Stimulated activated CD4-positive, alpha-beta T cell treated with anti-CD3 and anti-CD28 coated beads, Interleukin-1b, Interleukin-23, amount 100 ng/mL, for 48 hours (primary cell): ENCODE results near the gene ZNF225.
A peak's percentile ranks its signal among the peaks of the same experiment; 100 is the strongest.
"Not testable (repeated sequence)": the region's sequence is repeated elsewhere in the genome, so short reads cannot be mapped to it uniquely, and the experiment has no call there.

Experiments used
- DNase-seq: peaks from one replicate; pipeline ENCODE4 v3.0.0-alpha.2; 2020

The ZNF225 gene

DNA sequence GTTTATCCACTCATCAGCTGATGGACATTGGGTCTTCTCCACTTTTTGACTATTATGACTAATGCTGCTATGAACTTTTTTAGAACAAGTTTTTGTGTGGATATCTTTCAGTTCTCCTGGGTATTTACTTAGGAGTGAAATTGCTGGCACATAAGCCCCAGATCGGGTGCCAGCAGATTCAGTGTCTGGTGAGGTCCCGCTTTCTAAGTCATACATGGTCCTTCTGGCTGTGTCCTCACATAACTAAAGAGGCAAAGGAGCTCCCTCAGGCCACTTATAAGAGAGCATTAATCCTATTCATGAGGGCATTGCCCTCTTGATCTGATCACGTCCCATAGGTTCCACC is 51.1 kb downstream of the ZNF225 start:
- no peak for DNase-seq

DNA sequence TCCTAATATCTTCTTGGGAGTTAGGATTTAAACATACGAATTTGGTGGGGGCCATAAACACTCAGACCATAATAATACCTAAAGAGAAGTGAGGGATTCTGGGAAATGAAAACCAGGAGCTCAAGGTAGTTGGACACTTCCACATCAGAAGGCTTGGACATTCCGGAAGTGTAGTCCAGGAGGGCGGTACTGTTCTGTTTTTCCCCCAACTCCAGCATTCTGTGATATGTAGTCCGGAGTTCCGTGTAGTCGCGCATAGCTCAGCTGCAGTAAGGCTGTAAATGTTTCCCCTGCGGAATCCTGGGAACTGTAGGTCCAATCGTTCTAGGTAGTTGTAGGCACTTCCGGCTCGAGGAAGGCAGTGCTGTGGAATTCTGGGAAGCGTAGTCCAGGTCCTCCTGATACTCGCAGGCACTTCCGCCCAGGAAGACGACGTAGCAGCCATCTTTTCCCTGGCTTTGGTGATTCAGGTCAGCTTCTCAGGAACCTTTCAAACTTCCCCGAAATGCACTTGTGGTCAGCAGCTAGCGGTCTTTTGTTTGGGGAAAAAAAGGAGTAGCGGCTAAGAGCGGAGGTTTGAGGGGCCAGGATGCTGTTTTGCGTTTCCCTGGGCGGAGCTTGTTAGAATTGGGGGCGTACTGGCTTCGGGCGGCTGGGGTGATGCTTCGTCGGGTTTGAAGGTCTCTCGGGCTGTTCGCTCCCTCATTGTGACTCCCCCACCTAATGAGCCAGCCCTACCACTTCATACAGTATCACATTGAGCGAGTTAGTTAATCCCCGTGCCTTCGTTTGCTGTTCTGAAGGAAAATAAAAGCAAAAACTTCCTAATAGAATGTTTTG is 51.7 kb downstream of the ZNF225 start, which contains the start of gene ZNF226:
TSS of gene ZNF226 (plus strand) at position 428 of the 840 bp plus-strand sequence. CDS start 4,981 bp downstream, outside the sequence.
- peak; percentile 87 for DNase-seq

DNA sequence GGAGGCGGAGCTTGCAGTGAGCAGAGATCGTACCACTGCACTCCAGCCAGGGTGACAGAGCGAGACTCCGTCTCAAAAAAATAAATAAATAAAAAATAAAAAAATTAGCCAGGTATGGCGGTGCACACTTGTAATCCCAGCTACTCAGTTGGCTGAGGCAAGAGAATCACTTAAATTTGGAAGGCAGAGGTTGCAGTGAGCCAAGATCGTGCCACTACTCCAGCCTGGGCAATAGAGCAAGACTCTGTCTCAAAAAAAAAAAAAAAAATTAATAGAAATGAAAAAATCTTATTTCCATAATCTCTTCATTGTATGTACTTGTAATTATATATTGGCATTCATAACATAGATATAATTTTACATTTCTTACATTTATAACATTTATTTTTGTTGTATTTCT is 57.5 kb downstream of the ZNF225 start:
- DNase-seq, result not testable (repeated sequence)

DNA sequence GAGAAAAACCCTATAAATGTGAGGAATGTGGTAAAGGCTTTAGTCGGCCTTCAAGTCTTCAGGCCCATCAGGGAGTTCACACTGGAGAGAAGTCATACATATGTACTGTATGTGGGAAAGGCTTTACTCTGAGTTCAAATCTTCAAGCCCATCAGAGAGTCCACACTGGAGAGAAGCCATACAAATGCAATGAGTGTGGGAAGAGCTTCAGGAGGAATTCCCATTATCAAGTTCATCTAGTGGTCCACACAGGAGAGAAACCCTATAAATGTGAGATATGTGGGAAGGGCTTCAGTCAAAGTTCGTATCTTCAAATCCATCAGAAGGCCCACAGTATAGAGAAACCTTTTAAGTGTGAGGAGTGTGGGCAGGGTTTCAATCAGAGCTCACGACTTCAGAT is 63.4 kb downstream of the ZNF225 start:
- DNase-seq, result no peak

DNA sequence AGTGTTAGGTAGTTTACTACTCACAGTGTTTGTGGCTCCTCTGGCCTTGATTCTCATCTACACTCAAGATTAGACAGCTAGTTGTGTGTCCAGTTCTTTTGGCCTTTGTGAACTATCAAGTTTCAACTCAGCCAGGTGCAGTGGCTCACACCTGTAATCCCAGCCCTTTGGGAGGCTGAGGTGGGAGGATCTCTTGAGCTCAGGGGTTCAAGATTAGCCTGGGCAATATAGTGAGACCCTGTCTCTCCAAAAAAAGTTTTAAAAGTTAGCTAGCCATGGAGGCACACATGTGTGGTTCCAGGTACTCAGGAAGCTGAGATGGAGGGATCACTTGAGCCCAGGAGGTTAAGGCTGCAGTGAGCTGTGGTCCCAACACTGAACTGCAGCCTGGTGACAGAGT is 67.8 kb downstream of the ZNF225 start:
- no peak for DNase-seq

DNA sequence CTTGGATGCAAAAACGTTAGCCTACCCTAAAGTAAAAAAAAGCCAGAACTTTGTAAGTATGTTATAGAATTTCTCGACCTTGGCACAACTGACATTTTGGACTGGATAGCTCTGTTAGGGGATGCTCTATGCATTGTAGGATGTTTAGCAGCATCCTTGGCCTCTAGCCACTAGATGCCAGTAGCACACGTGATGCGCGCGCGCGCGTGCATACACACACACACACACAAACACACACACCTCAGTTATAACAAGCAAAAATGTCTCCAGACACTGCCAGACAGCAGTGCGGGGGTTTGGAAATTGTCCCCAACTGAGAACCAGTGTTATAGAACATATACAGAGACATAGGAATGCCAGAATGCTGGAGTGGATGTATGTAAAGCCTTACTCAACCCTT is 68.9 kb downstream of the ZNF225 start:
- no peak for DNase-seq
